AG04449 (cell line): Measurements from ENCODE around the gene MIGA2.
"Not testable (repeated sequence)": the region's sequence is repeated elsewhere in the genome, so short reads cannot be mapped to it uniquely, and the experiment has no call there.

ENCODE experiments used
- CTCF ChIA-PET: fragments of 350-600 bp; formaldehyde crosslinking; extraction: SDS; loops from one replicate; lab custom pipeline; 2021; ENCODE audit warnings: antibody characterized with exemption; lab: Yijun Ruan, JAX
- POLR2A ChIA-PET: fragments of 400-600, 350-600 bp; formaldehyde crosslinking; extraction: SDS; loops from one replicate; lab custom pipeline; 2020; ENCODE audit warnings: antibody characterized with exemption, inconsistent platforms; lab: Yijun Ruan, JAX
- DNase-seq: peaks from one replicate; pipeline ENCODE4 v3.0.0-alpha.2; 2010; ENCODE audit warnings: low read depth, low spot score
- H3K4me3 ChIP-seq: 2 replicates; pipeline ENCODE4 v1.5.1; 2011; ENCODE audit warnings: low read depth, mild to moderate bottlenecking, control low read depth, low read length
- CTCF ChIP-seq: IDR thresholded peaks from one replicate; pipeline ENCODE4 v1.5.1; 2011; ENCODE audit warnings: mild to moderate bottlenecking, moderate library complexity, low read length, control low read depth, inconsistent platforms; ENCODE audit not compliant: insufficient read depth; ENCODE audit errors: missing control alignments

MIGA2 gene

GRCh38 chr9:129108805-129109536 is 72.5 kb downstream of the MIGA2 start:
- H3K4me3 ChIP-seq = peak overlapping the region; percentile 75
- CTCF ChIA-PET = interaction anchor here (0.8 to 8.3 kb wide), 2 partner anchors 14 to 22 kb away, joined by 3 to 64 read pairs; no protein-coding TSS in a partner anchor
- TF ChIP-seq CTCF = no peak
- POLR2A ChIA-PET = no interaction called here
- DNase-seq = no peak

- DNase-seq = no peak
- POLR2A ChIA-PET = no interaction called here
- no peak for TF ChIP-seq CTCF
- CTCF ChIA-PET = interaction anchor here (0.8 to 8.3 kb wide), 3 partner anchors 15 to 29 kb away, joined by 3 to 64 read pairs (median 5); no protein-coding TSS in a partner anchor
- peak overlapping the region; percentile 75 for H3K4me3 ChIP-seq
Measured at GRCh38 chr9:129109537-129109903, 73.1 kb downstream of the MIGA2 start.

GRCh38 chr9:129109952-129110739 is 73.7 kb downstream of the MIGA2 start:
- H3K4me3 ChIP-seq = peak overlapping the region; percentile 75
- CTCF ChIA-PET = interaction anchor here (1.7 to 8.3 kb wide), 2 partner anchors 21 to 28 kb away, joined by 5 to 64 read pairs; no protein-coding TSS in a partner anchor
- POLR2A ChIA-PET = interaction anchor here (1.2 to 1.7 kb wide), 2 partner anchors 30 to 64 kb away, joined by 3 to 4 read pairs; no protein-coding TSS in a partner anchor
- DNase-seq = no peak
- TF ChIP-seq CTCF = no peak

GRCh38 chr9:129110740-129111527 is 74.5 kb downstream of the MIGA2 start, which contains the start of the genes CRAT and PTPA:
TSS of gene CRAT (minus strand) at chr9:129110793. CDS start at chr9:129110509, 284 bp downstream.
TSS of gene PTPA (plus strand) at chr9:129111415. CDS start at chr9:129111601, 186 bp downstream.
- POLR2A ChIA-PET = interaction anchor here (0.6 to 1.7 kb wide), 4 partner anchors 29 to 657 kb away, joined by 3 to 4 read pairs (median 4); partner anchors contain the start of gene IER5L
- CTCF ChIA-PET = interaction anchor here (1.7 to 8.3 kb wide), 2 partner anchors 20 to 28 kb away, joined by 5 to 64 read pairs; no protein-coding TSS in a partner anchor
- no peak for TF ChIP-seq CTCF
- peak within 1 kb of the TSS; percentile 93 for H3K4me3 ChIP-seq
- DNase-seq = no peak

- DNase-seq = no peak
- CTCF ChIA-PET = interaction anchor here (1.6 to 8.3 kb wide), 5 partner anchors 10 to 513 kb away, joined by 4 to 64 read pairs (median 7); no protein-coding TSS in a partner anchor
- no peak for TF ChIP-seq CTCF
Measured at GRCh38 chr9:129111528-129112151, 75.2 kb downstream of the MIGA2 start.

GRCh38 chr9:129112526-129112925 is 76.1 kb downstream of the MIGA2 start:
- ChIA-PET POLR2A (interaction anchor here (0.8 kb wide), 1 partner anchor 28 kb away, joined by 3 read pairs; no protein-coding TSS in a partner anchor), CTCF (interaction anchor here (0.8 to 8.3 kb wide), 7 partner anchors 9 to 512 kb away, joined by 3 to 64 read pairs (median 7); no protein-coding TSS in a partner anchor)
- H3K4me3 ChIP-seq = peak overlapping the region; percentile 93
- not testable (repeated sequence) for DNase-seq

More at GRCh38 chr9:129111528-129112151, 75.2 kb downstream of the MIGA2 start:
- POLR2A ChIA-PET = interaction anchor here (0.9 to 1.7 kb wide), 3 partner anchors 28 to 66 kb away, joined by 3 to 4 read pairs (median 4); partner anchors contain the start of gene IER5L
- H3K4me3 ChIP-seq = peak overlapping the region; percentile 93
